ENCODE measurements around the gene NELL1.
A peak's percentile ranks its signal among the peaks of the same experiment; 100 is the strongest.

The NELL1 gene

DNA sequence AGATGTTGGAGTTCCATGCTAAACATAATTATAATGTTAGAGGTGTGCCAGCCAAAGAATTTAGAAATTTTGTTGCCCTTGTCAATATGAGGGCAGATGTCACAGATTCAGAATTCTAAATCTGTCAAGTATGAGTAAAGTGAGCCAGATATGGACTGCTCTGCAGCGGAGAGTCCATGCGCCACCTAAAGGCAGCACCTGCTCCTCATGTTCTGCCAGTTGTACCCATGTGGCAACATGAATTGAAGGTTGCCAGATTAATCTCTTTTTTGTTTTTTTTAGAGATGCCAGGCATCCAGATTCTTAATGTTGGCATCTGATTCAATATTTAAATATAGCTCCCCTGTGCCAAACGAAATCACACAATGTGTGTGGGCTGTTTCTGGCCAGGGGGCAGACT lies 844.9 kb downstream of the NELL1 start:
- DNase-seq, result no peak
- intact Hi-C loops (cut with DNase I), result loop anchor here (5.0 kb wide), 1 partner anchor 867 kb away; no protein-coding TSS in a partner anchor

DNA sequence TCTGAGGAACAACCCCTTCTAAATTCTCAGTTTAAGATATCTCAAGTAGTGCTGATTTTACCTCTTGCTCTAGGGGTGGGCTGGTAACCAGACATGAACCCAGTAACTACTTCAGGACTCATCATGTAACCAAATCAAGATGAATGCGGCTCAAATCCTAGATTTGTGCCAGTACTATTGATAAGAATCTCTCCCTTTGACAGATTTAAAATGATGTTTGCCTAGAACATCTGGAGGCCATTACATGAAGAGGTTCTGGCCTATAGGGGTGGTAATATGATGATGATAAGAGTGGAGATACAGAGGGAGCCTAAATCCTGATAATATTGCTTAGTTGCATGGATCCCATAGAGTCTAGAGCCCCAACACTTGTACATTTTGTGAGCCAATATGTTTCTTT lies 850.9 kb downstream of the NELL1 start:
- intact Hi-C loops (cut with DNase I), result no loop called here
- DNase-seq, result no peak

DNA sequence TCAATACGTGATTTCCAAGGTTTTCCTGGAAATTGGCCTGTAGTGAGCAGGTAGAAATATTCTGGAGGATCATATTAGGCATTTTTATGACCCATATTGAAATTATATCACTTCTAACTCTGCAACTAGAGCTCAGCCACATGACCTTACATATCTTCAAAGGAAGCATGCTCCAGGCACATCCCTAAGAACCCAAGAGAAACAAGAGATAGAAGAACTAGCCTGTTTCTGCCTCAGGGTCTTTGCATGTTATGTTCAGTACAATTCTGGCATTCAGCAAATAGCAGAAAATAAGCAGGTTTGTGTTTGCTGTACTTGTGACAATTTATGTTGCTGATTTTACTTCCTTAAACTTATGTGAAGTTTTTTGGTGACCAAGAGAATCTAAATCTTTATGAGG lies 859.8 kb downstream of the NELL1 start:
- intact Hi-C loops (cut with DNase I), result no loop called here
- no peak for DNase-seq

DNA sequence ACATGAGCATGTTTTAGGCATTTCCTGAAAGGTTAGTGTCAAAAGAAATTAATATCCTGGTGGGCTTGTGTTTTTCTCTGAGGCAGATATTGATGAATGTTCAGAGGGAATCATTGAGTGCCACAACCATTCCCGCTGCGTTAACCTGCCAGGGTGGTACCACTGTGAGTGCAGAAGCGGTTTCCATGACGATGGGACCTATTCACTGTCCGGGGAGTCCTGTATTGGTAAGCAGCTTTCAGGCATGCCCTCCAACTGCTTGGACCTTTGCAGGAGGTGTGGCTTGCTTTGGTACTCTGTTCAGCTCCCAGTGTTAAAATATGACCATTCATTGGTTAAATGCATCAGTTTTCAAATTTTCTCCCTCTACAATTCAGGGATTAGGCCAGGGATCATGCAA lies 864.9 kb downstream of the NELL1 start:
- intact Hi-C loops (cut with DNase I), result no loop called here
- no peak for DNase-seq

DNA sequence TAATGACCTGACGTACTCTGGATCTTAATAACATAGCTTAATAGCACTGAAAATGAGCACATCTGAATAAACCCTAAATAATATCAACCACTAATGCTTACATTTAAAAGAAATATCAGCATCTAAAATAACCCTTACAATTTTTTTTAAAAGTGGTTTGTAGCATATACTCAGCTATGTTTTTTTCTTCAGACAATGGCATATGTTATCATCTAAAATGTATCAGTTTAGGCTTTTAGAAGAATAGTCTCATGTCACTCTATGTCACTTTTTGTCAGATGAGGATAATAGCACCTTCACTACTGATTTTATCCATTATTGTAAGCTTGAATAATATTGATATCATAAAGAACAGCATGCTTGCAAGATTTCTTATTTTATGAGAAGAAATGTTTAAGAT lies 868.6 kb downstream of the NELL1 start:
- no peak for DNase-seq
- intact Hi-C loops (cut with DNase I), result no loop called here

DNA sequence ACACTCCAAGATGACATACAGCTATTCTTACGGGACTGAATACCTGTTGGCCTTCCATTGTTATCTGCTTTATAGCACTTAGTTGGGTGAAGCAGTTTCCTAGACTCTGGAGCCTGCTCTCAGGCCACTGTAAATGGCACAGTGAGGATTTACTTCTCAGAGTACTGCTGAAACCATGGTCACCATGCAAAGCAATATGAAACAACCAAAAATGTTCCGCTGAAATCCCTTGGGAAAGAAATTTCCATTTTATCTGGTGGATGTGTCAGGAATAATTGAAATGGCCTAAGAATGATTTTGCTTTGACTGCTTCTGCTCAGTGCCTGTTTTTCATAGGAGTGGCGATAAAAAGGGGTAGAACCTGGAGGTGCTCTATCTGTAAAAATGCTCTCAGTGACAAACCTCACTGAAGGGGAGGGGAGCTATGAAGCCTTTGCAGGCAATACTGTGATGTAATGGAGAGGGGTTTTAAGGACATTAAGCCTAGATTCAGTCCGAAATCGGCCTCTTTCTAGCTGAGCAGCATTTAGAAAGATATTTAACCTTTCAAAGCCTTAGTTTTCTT lies 871.9 kb downstream of the NELL1 start:
- no peak for DNase-seq

DNA sequence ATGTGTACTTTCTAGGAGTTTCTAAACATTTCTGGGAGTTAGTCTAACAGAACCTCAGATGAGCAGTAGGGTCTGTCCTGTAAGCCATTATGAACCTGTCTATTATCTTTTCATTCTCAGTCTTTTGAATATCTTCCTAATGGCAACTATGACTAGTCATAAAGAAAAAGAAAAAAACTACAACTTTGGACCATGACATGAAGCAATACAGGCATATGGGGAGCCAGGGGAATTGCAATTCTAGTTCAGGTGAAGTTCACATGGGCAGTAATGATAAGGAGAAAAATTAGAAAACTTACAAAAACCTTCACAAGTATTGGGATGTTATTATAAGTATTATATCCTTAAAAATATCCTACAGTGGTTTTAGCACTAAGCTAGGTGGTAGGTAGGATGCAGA lies 874.5 kb downstream of the NELL1 start:
- DNase-seq, result no peak
- intact Hi-C loops (cut with DNase I), result no loop called here

More for the DNA sequence above, 871.9 kb downstream of the NELL1 start:
- intact Hi-C loops (cut with DNase I), result no loop called here

DNA sequence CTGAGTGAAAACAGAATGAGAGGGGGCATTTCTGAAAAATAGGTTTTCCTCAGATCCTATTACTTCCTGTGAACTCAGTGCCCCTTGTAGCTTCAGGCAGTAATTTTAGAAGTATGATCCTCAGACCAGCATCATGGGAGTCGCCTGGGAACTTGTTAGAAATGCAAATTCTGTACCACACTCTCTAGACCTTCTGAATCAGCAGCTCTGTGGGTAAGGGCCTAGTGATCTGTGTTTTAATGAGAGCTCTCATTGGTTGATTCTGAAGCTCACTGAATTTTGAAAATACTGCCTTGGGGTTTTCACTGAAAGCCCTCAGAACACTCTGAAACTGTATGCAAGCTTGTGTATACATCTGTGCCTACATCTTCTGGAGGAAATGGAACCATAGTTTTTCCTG lies 876.3 kb downstream of the NELL1 start:
- intact Hi-C loops (cut with DNase I), result no loop called here

DNA sequence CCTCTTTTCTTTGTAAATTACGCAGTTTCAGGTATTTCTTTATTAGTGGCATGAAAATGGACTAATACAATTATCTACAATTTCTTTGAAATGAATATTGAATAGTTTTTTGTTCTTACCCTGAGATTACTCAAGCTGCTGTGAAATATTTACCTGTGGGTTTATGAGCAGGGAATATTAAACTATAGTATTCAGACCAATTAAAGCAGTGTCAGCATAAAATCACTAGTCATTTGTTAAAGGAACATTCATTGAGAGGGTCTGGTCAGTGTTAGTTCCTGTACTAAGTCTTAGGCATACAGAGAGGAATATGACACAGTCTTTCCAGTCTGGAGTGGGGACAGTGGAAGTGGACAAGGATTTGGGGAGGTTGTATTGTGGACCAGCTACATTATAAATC lies 877.3 kb downstream of the NELL1 start:
- no peak for DNase-seq
- intact Hi-C loops (cut with DNase I), result no loop called here

More for the DNA sequence above, 876.3 kb downstream of the NELL1 start:
- no peak for DNase-seq

DNA sequence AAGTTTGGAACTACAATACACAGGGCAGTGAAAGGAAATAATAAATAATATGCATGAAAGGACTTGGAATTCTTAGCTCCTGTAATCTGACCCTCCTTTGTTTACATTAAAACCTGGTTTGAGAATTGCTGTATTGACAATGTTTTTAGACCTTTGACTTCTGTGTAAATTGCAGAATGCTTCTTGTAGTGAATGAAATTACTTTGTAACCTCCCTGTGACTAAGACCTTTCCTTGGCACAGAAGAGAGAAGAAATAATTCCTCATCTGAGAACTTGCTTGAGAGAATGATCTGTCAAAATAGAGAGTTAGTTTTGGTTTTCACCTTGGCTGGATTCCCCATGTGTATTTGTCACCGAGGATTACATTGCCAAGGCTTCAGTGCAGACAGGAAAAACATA lies 883.5 kb downstream of the NELL1 start:
- intact Hi-C loops (cut with DNase I), result no loop called here

DNA sequence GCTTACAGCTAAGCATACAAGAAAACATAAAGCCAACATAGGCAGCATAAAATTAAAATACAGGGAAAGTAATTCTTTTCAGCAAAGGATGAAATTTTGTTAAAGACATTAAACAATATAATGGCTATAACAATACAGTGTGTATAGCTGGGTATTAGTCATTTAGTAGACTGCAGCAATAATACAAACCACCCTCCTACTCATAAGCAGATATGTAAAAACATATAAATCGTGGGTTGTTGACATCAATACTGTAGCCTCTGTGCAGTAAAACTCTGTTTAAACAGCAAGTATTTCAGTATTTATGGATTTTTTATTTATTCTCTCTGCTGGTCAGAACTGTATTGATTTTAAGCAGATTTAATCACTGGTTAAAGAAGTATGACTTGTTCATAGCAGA lies 884.4 kb downstream of the NELL1 start:
- DNase-seq, result no peak
- intact Hi-C loops (cut with DNase I), result no loop called here

More for the DNA sequence above, 883.5 kb downstream of the NELL1 start:
- no peak for DNase-seq

DNA sequence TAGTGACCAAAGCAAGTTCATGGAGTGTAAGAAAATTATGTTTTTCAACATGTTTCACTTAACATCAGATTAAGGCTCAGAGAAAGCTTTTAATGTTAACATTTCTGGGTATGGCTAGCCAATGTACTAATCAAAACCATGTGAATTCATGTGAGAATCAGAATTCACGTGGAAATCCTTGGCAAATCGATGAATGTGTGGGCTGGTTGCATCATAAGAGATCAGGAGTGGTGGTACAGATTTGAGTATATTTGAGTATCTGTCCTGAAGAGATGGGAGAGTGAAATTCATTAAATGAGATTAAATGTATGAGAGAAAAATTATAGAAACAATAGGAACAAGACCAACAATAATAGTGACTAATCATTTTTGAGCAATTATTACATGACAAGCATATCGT lies 884.9 kb downstream of the NELL1 start:
- intact Hi-C loops (cut with DNase I), result no loop called here
- DNase-seq, result no peak

DNA sequence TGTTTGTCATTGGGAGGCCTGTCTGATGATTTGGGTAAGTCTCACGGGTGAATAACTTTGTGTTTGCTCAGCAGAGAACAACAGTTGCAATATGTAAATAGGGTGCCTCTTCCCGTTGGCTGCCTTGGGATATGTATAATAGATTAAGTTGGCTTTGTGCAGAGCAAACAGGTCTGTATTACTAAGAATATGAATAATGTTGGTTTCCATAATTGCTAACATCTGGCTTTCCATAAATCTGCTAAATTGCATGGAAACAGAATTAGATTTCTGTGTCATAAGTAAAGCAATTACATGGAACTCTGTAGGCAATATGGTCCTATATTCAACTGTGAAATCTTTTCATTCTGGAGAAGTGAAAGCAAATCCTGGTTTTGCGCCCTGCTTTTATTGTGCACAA lies 887.5 kb downstream of the NELL1 start:
- DNase-seq, result no peak
- intact Hi-C loops (cut with DNase I), result no loop called here

DNA sequence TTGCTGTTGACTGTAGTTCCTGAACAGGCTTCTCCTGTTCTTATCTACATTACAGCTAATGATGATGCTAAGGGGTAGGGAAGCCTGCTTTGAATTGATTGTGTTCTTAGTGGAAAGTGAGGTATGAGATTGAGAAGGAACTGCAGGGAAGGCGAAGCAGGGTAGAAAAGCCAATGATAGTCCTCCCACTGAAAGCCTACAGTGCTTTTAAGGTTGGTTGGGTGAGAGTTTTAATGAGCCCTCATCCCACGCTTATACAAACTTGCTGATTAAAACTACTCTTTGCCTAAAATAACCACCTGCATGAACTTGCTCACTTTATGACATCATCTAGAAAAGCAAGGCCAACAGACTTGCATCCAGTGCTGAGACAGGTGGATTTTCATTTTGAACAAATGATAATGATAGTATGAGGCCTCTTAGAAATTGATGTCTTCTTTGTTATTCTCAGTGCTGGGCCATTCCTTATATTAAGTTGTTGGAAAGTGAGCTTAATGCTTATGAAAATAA lies 891.1 kb downstream of the NELL1 start:
- intact Hi-C loops (cut with DNase I), result no loop called here
- DNase-seq, result no peak

DNA sequence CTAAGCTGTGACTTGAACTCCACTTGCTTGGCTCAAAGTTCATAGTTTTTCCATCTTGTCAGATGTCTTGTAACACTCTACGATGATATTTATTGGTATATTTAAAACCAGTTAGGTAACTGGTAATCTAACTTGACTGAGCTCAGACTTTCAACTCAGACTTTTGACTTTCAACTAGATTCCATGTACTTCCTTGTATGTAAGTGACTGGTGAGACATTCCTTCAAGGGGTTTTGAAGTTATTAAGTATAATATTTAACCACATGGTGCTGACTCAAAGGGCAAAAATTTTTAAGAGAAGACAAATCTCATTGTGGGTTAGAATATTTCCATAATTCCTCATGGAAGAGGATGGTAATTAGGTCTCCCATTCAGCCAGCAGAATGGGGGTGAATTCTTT lies 892.2 kb downstream of the NELL1 start:
- intact Hi-C loops (cut with DNase I), result no loop called here
- no peak for DNase-seq

DNA sequence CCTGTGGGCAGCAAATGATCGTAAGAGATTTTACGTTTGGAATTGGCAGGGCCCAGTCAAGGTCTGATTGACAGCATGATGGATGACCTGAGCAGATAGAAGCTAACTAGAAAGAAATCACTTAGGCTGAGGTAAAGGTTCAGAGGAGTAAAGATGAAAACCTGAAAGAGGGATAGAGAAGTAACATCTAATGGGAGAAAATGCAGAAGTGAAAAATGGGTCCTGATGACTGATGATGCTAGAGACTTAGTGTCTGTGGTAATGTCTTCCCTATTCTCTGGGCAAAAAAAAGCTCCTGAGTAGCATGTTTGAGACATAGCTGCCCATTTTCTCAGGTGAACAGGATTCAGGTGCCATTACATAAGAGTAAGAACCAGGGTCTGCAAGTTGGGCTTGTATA lies 894.7 kb downstream of the NELL1 start:
- DNase-seq, result no peak
- intact Hi-C loops (cut with DNase I), result no loop called here

DNA sequence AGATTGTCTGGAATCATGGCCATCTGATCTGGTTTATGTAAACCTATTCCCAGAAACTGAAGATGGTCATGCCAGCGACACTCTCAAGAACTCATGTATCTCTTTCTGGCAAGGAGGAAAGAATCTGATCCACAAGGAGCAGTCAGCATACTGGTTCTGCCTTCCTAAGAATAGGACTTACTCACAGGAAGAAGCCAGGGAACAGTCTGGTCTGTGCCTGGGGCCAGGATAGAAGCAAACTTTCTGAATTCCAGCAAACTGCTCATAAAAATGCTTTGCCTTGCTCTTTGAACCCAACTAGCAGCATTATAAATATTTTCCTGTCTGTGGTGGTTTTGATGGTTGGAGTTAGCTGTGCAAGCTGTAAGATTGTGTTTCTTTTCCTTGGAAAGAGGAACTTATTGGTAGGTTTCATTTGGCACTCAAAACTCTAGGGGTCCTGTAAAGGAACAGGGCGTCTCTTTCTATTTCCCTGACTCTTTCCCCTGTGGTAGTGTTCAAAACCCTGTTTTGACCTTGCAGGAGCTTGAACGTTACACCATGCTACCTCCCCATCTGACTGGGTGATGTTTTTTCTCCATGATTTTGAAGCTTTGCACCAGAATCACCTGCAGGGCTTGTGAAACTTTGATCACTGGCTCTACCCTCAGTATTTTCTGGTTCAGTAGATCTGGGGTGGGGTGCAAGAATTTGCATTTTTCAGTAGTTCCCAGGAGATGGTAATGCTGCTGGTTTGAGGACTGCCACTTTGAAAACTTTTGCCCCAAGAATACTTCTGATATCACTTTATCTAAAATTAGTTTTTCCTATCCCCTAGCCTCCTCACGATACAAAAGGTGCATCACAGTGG lies 895.7 kb downstream of the NELL1 start:
- intact Hi-C loops (cut with DNase I), result no loop called here
- DNase-seq, result peak in 1 of 10 donors; percentile 19

DNA sequence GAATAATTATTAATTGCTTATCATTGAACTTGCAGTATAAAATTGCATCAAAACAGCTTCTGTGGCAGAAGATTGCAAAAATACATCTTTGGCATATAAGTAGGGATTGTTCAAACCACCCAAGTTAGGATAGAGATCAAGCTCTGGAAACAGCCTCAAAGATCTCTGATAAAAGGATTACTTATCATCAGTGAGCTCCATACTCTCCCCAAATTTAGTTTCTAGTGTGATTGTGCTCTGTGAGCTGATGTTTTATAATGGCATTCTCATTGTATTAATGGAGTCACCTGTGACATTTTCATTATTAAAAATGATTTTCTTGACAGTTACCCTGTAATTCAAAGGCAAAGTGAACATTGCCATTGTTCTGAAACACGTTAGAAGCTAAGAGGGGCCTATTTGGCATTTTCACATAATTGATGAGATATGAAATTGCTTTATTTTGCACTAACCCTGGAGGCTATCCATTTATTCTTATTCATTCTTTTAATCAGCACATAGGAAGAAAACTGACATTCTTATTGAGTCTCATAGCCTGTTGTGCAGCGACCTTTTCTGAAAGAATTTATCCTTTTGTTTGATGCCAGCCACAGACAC lies 897.2 kb downstream of the NELL1 start:
- DNase-seq, result no peak

DNA sequence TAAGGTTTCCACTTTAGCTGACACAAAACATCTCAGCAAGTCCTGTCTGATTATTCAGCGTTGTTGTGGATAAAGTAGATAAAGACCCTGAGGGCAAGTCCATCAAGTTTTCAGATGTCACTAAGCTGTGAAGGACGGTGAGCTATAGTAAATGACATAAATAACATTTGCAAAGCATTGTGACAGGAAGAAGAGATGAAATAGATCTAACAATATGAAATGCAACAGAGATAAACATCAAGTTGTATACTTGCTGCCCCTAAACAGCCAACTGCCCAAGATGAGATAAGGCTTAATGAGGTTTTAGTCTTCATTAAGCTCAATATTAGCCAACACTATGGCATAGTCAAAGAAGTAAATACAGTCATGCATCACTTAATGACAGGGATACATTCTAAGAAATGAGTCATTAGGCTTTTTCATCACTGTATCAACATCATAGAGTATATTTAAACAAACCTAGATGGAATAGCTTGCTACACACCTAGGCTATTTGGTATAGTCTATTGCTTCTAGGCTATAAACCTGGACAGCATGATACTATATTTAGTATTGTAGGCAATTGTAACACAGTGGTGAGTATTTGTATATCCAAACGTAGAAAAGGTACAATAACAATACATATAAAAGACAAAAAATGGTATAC lies 898.4 kb downstream of the NELL1 start:
- no peak for DNase-seq
- intact Hi-C loops (cut with DNase I), result no loop called here

More for the DNA sequence above, 897.2 kb downstream of the NELL1 start:
- intact Hi-C loops (cut with DNase I), result no loop called here

DNA sequence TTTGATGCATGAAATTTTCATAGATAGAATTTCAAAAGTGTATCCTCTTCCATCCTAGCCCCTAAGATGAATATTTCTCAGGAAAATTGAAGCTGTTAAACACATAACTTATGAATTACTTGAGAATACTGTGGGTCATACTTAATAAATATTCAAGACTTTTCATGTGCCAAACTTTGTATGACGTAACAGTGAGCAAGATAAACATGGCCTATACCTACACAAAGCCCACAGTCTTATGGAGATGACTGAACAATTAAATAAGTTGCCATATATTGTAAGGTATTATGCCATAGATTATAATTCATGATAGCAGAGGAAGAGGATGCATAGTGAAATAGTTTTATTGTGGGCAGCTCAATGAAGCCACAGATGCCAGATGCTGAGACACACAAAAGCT lies 902.8 kb downstream of the NELL1 start:
- intact Hi-C loops (cut with DNase I), result no loop called here
- DNase-seq, result no peak

DNA sequence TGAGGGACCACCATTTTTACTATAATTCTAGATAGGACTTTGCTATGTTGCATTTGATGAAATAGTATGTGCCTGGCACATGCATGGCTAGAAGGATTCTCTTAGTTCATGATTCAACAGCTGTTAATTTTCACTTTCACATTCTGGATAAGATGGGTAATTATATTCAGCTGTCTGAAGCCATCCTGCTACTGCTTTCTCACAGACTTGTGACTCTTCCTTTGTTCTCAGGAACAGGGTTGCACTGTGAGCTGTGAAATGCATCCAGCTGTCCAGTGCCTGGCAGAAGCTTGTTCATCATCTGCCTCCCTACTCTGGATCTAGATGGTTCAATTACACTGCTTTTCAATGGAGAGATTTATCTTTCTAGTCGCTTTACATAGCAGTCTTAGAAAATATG lies 913.4 kb downstream of the NELL1 start:
- intact Hi-C loops (cut with DNase I), result no loop called here
- DNase-seq, result peak in 6 of 10 donors; percentile 12 to 82 (median 18)
